Esophagus muscularis mucosa (tissue), 3 donors: ENCODE data around the gene ERN2.

ENCODE experiments used
- CTCF ChIP-seq, 3 experiments: fragments of 200-600 bp in 2 of 3; fragments of 450-650 bp in 1 of 3; sonication (generic) in 2 of 3; IDR thresholded peaks; one replicate each; pipeline ENCODE4 v1.5.1; 2017 to 2019; ENCODE audit warnings: antibody characterized with exemption in 3 of 3, mild to moderate bottlenecking in 2 of 3, moderate library complexity in 1 of 3
- POLR2A ChIP-seq: fragments of 450-650 bp; IDR thresholded peaks from one replicate; pipeline ENCODE4 v1.6.1; 2017; ENCODE audit warnings: antibody characterized with exemption, moderate library complexity, mild to moderate bottlenecking, low read depth
- POLR2AphosphoS5 ChIP-seq, 2 donors: sonication (generic); formaldehyde crosslinking; IDR thresholded peaks; one replicate each; pipeline ENCODE4 v1.6.1; 2017; ENCODE audit warnings: antibody characterized with exemption in 2 of 2

GRCh38 chr16:23687034-23687808 lies 25.8 kb downstream of the ERN2 start:
- TF ChIP-seq CTCF (IDR thresholded peaks at IDR 0.05) (no peak), POLR2A (no peak), POLR2AphosphoS5 (IDR thresholded peaks at IDR 0.05) (no peak)
